B cell (primary cell): ENCODE measurements around the gene LMNTD2. TPM values are rescaled to one million over a fixed set of nuclear protein-coding genes. Genes with fewer than 3 reads are reported as not detected.

Experiments used
- ATAC-seq: fragments of 200-7000 bp; cut with Tn5 transposase; one replicate; pipeline ENCODE4 v1.10.0; 2021; ENCODE audit warnings: low read depth, mild to moderate bottlenecking, moderate number of reproducible peaks, moderate library complexity
- CTCF ChIA-PET: fragments of 350-600 bp; sonication (Branson Sonifier 250); formaldehyde crosslinking; loops from one replicate; lab custom pipeline; 2021; ENCODE audit warnings: antibody characterized with exemption, inconsistent platforms; lab: Charles Lee
- POLR2A ChIA-PET: fragments of 350-600 bp; sonication (Branson Sonifier 250); formaldehyde crosslinking; loops from one replicate; lab custom pipeline; 2021; ENCODE audit warnings: antibody characterized with exemption; lab: Charles Lee
- DNase-seq: peaks from one replicate; pipeline ENCODE4 v3.0.0; 2013
- H2AFZ ChIP-seq: 2 replicates; pipeline ENCODE4 v1.6.1; 2012; ENCODE audit warnings: mild to moderate bottlenecking, low read depth, low read length; ENCODE audit not compliant: insufficient read depth, poor library complexity, severe bottlenecking
- H3K27ac ChIP-seq, 2 donors: 1 replicate in 1 of 2; 2 replicates in 1 of 2; pipeline ENCODE4 v1.5.1; 2012 to 2013; ENCODE audit warnings: low read length in 2 of 2, mild to moderate bottlenecking in 2 of 2, moderate library complexity in 1 of 2
- H3K27me3 ChIP-seq, 4 experiments: fragments of 200-600 bp in 1 of 4; sonication (generic) in 1 of 4; replicated peaks in 1 of 4; 1 replicate in 2 of 4; 2 replicates in 2 of 4; pipeline versions ENCODE4 v1.6.1 to v1.7.0; 2013 to 2016; ENCODE audit warnings: low read length in 3 of 4, mild to moderate bottlenecking in 2 of 4, mixed read lengths in 1 of 4, moderate library complexity in 1 of 4; ENCODE audit not compliant: insufficient read depth in 4 of 4, control insufficient read depth in 3 of 4; ENCODE audit errors: control extremely low read depth in 1 of 4
- H3K36me3 ChIP-seq, 2 experiments: replicated peaks in 1 of 2; 1 replicate in 1 of 2; 2 replicates in 1 of 2; pipeline versions ENCODE4 v1.6.1 to v1.7.1; 2013; ENCODE audit warnings: low read length in 1 of 2; ENCODE audit not compliant: insufficient read depth in 2 of 2, control insufficient read depth in 1 of 2; ENCODE audit errors: control extremely low read depth in 1 of 2, extremely low read depth in 1 of 2
- H3K4me1 ChIP-seq, 2 donors: fragments of 200-600 bp in 1 of 2; sonication (generic) in 1 of 2; 1 replicate in 1 of 2; 2 replicates in 1 of 2; pipeline versions ENCODE4 v1.5.1 to v1.6.1; 2013 to 2017; ENCODE audit warnings: low read length in 2 of 2; ENCODE audit not compliant: control insufficient read depth in 2 of 2, insufficient read depth in 2 of 2
- H3K4me2 ChIP-seq: replicated peaks from 2 replicates; pipeline ENCODE3; 2012; ENCODE audit warnings: mild to moderate bottlenecking, low read depth, low read length; ENCODE audit not compliant: poor library complexity, severe bottlenecking
- H3K4me3 ChIP-seq, 5 experiments: fragments of 200-600 bp in 1 of 5; sonication (generic) in 1 of 5; 1 replicate in 3 of 5; 2 replicates in 2 of 5; pipeline versions ENCODE4 v1.5.1 to v1.7.0; 2011 to 2016; ENCODE audit warnings: low read length in 4 of 5, mild to moderate bottlenecking in 4 of 5, low read depth in 2 of 5, control low read depth in 1 of 5, moderate library complexity in 1 of 5; ENCODE audit not compliant: insufficient read depth in 1 of 5; ENCODE audit errors: control extremely low read depth in 1 of 5, extremely low read depth in 1 of 5
- H3K79me2 ChIP-seq: fragments of 200-600 bp; sonication (generic); one replicate; pipeline ENCODE4 v1.6.0; 2016; ENCODE audit warnings: low read length; ENCODE audit not compliant: control insufficient read depth, insufficient read depth
- H3K9ac ChIP-seq: fragments of 200-600 bp; sonication (generic); 2 replicates; pipeline ENCODE4 v1.6.1; 2017; ENCODE audit warnings: mild to moderate bottlenecking, low read length, moderate library complexity
- H3K9me3 ChIP-seq, 3 donors: one replicate each; pipeline versions ENCODE4 v1.6.1 to v1.7.1; 2013; ENCODE audit warnings: low read length in 2 of 3; ENCODE audit not compliant: control insufficient read depth in 2 of 3, insufficient read depth in 1 of 3; ENCODE audit errors: control extremely low read depth in 1 of 3
- H4K20me1 ChIP-seq: 2 replicates; pipeline ENCODE4 v1.6.0; 2012; ENCODE audit warnings: mild to moderate bottlenecking, low read length; ENCODE audit not compliant: insufficient read depth, control insufficient read depth, poor library complexity, severe bottlenecking
- H3K27ac Mint-ChIP-seq: one replicate; pipeline ENCODE4 v1.8.0; 2021; ENCODE audit warnings: mixed read lengths
- H3K27me3 Mint-ChIP-seq: one replicate; pipeline ENCODE4 v1.8.0; 2021; ENCODE audit warnings: mixed read lengths
- H3K4me1 Mint-ChIP-seq: one replicate; pipeline ENCODE4 v1.8.0; 2021; ENCODE audit warnings: mixed read lengths
- H3K4me3 Mint-ChIP-seq: one replicate; pipeline ENCODE4 v1.8.0; 2021; ENCODE audit warnings: mixed read lengths
- H3K9me3 Mint-ChIP-seq: one replicate; pipeline ENCODE4 v1.8.0; 2022; ENCODE audit warnings: mixed read lengths; ENCODE audit not compliant: insufficient read depth
- EZH2 ChIP-seq: IDR thresholded peaks from 2 replicates; pipeline ENCODE4 v1.6.1; 2012; ENCODE audit warnings: borderline replicate concordance, low read depth, mild to moderate bottlenecking, moderate library complexity, low read length; ENCODE audit not compliant: insufficient read depth, poor library complexity, severe bottlenecking
- WGBS: methylation state at CpG from one replicate; pipeline ENCODE4 v1.1.5; 2013; ENCODE audit warnings: missing lambda C conversion rate; ENCODE audit not compliant: insufficient coverage; 5-methylcytosine and 5-hydroxymethylcytosine counted together
- intact Hi-C: fragments of 100-400 bp; cut with micrococcal nuclease; formaldehyde crosslinking; loops from one replicate; pipeline ENCODE4 v1.10.0; 2022
- polyA plus RNA-seq: library from polyadenylated mRNA; depleted of rRNA; stranded (reverse); fragments of >200 nt; gene quantifications from 2 replicates; pipeline ENCODE4 v1.2.3, GENCODE V29; 2012
- total RNA-seq, 2 donors: library from RNA; stranded (reverse); fragments of 120-200 nt in 1 of 2; gene quantifications; 1 replicate in 1 of 2; 2 replicates in 1 of 2; pipeline versions ENCODE4 v1.2.3 to v1.2.4, GENCODE V29; 2013 to 2022
- TF ChIP-seq, protein P1 (sequence below): fragments of 200-600 bp; IDR thresholded peaks from one replicate; pipeline ENCODE4 v1.8.0; 2022; ENCODE audit warnings: antibody characterized with exemption, mild to moderate bottlenecking

LMNTD2 gene
- total and polyA plus RNA-seq, 2 donors (not counting 1 experiment from before 2014, with no cell fraction given), result 21.4 to 29.6 TPM

- intact Hi-C loops, result no loop called here
- Histone ChIP-seq H3K9me3 (no peaks in the 10 kb centered on the region), H2AFZ (no peak overlapping the region), H3K4me2 (no peak overlapping the region), H3K79me2 (no peaks in the 10 kb centered on the region), H3K36me3 (peaks cover 0 to 3% of the 10 kb centered on the region in 2 experiments), H3K9ac (no peak overlapping the region), H4K20me1 (peaks cover 2% of the 10 kb centered on the region), H3K4me3 (no peak overlapping the region), H3K4me1 (no peaks in the 10 kb centered on the region), H3K27me3 (no peaks in the 10 kb centered on the region), H3K27ac (no peak overlapping the region)
- peak; percentile 13 for DNase-seq
- Mint-ChIP-seq H3K4me1 (no peaks in the 10 kb centered on the region), H3K4me3 (no peak overlapping the region), H3K27me3 (no peaks in the 10 kb centered on the region), H3K27ac (no peak overlapping the region), H3K9me3 (no peaks in the 10 kb centered on the region)
- ChIA-PET CTCF (no interaction called here), POLR2A (no interaction called here)
- WGBS, result 88% methylated on average over 16 of the region's 17 CpGs
- ATAC-seq, result no peak
- no peak for TF ChIP-seq EZH2
- TF ChIP-seq, protein P1, sequence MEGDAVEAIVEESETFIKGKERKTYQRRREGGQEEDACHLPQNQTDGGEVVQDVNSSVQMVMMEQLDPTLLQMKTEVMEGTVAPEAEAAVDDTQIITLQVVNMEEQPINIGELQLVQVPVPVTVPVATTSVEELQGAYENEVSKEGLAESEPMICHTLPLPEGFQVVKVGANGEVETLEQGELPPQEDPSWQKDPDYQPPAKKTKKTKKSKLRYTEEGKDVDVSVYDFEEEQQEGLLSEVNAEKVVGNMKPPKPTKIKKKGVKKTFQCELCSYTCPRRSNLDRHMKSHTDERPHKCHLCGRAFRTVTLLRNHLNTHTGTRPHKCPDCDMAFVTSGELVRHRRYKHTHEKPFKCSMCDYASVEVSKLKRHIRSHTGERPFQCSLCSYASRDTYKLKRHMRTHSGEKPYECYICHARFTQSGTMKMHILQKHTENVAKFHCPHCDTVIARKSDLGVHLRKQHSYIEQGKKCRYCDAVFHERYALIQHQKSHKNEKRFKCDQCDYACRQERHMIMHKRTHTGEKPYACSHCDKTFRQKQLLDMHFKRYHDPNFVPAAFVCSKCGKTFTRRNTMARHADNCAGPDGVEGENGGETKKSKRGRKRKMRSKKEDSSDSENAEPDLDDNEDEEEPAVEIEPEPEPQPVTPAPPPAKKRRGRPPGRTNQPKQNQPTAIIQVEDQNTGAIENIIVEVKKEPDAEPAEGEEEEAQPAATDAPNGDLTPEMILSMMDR, result no peak
Observed at GRCh38 chr11:526192-526591, 34.3 kb downstream of the LMNTD2 start.

DNA sequence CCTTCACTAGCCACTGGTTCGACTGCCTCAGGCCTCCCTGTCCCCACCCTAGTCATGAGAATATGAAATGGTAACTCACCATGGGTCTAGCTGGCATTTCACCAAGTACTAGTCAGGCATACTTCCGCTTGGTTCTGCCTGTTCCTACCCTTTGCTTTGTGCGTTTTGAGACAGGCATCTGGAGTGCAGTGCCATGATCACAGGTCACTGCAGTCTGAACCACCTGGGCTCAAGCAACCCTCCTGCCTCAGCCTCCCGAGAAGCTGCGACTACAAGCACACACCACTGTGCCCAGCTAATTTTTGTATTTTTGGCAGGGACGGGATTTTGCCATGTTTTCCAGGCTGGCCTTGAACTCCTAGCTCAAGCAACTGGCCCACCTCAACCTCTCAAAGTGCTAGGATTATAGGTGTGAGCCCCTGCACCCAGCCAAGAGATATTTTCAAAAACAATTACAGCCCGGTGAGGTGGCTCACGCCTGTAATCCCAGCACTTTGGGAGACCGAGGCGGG lies 39.3 kb downstream of the LMNTD2 start:
- intact Hi-C loops, result no loop called here
- ATAC-seq, result no peak
- WGBS, result 97% methylated on average over 6 of the region's 10 CpGs

More for the DNA sequence above, 39.3 kb downstream of the LMNTD2 start:
- no peak for TF ChIP-seq EZH2
- TF ChIP-seq, protein P1, result no peak
- Histone ChIP-seq H3K4me1 (peaks cover 3 to 4% of the 10 kb centered on the region in 2 donors), H3K9me3 (peaks cover 0 to 22% (median 0%) of the 10 kb centered on the region in 3 donors), H3K9ac (no peak overlapping the region), H3K79me2 (no peaks in the 10 kb centered on the region), H3K4me2 (no peak overlapping the region), H3K36me3 (no peaks in the 10 kb centered on the region), H3K4me3 (no peak overlapping the region), H2AFZ (no peak overlapping the region), H3K27me3 (no peaks in the 10 kb centered on the region), H3K27ac (no peak overlapping the region), H4K20me1 (no peaks in the 10 kb centered on the region)
- POLR2A ChIA-PET, result no interaction called here
- Mint-ChIP-seq H3K27me3 (no peaks in the 10 kb centered on the region), H3K4me1 (peaks cover 9% of the 10 kb centered on the region), H3K27ac (no peak overlapping the region), H3K4me3 (no peak overlapping the region), H3K9me3 (peaks cover 3% of the 10 kb centered on the region)
- CTCF ChIA-PET, result interaction anchor here (1.1 kb wide), 1 partner anchor 16 kb away, joined by 3 read pairs; no protein-coding TSS in a partner anchor
- DNase-seq, result no peak
